CD4-positive, alpha-beta T cell (primary cell): Measurements from ENCODE around the gene PFKL. TPM values are rescaled to one million over a fixed set of nuclear protein-coding genes. Genes with fewer than 3 reads are reported as not detected.
"Not testable (repeated sequence)": the region's sequence is repeated elsewhere in the genome, so short reads cannot be mapped to it uniquely, and the experiment has no call there.

ENCODE experiments used
- ATAC-seq: fragments of 200-7000 bp; cut with Tn5 transposase; one replicate; pipeline ENCODE4 v1.10.0; 2022; ENCODE audit warnings: mild to moderate bottlenecking; ENCODE audit not compliant: poor library complexity
- CTCF ChIA-PET: fragments of 350-600 bp; sonication (Branson Sonifier 250); formaldehyde crosslinking; loops from one replicate; lab custom pipeline; 2021; ENCODE audit warnings: antibody characterized with exemption, inconsistent platforms; lab: Charles Lee
- POLR2A ChIA-PET: fragments of 350-600 bp; sonication (Branson Sonifier 250); formaldehyde crosslinking; loops from one replicate; lab custom pipeline; 2021; ENCODE audit warnings: antibody characterized with exemption, inconsistent platforms; lab: Charles Lee
- DNase-seq, 14 experiments: peaks; one replicate each; pipeline ENCODE4 v3.0.0-alpha.2; 2013 to 2020; ENCODE audit warnings: mixed read lengths in 2 of 14
- H3K27ac ChIP-seq, 2 donors: one replicate each; pipeline versions ENCODE4 v1.5.1 to v1.7.0; 2013; ENCODE audit warnings: low read length in 2 of 2, low read depth in 1 of 2, mild to moderate bottlenecking in 1 of 2
- H3K27me3 ChIP-seq, 2 experiments: 1 replicate in 1 of 2; 2 replicates in 1 of 2; pipeline versions ENCODE4 v1.6.1 to v1.7.0; 2013; ENCODE audit warnings: low read length in 2 of 2, control low read depth in 1 of 2, mild to moderate bottlenecking in 1 of 2, moderate library complexity in 1 of 2; ENCODE audit not compliant: insufficient read depth in 2 of 2, control insufficient read depth in 1 of 2
- H3K36me3 ChIP-seq: one replicate; pipeline ENCODE4 v1.6.1; 2013; ENCODE audit warnings: low read length, control low read depth; ENCODE audit not compliant: insufficient read depth
- H3K4me1 ChIP-seq: one replicate; pipeline ENCODE4 v1.6.1; 2013; ENCODE audit warnings: low read length, control low read depth; ENCODE audit not compliant: insufficient read depth
- H3K4me3 ChIP-seq: one replicate; pipeline ENCODE4 v1.5.1; 2013; ENCODE audit warnings: mild to moderate bottlenecking, low read length, moderate library complexity
- H3K9me3 ChIP-seq, 2 experiments: 1 replicate in 1 of 2; 2 replicates in 1 of 2; pipeline versions ENCODE4 v1.6.1 to v1.7.0; 2013; ENCODE audit warnings: low read length in 2 of 2, mild to moderate bottlenecking in 2 of 2, control low read depth in 1 of 2, moderate library complexity in 1 of 2; ENCODE audit not compliant: control insufficient read depth in 1 of 2, insufficient read depth in 1 of 2
- H3K27ac Mint-ChIP-seq: one replicate; pipeline ENCODE4 v1.8.0; 2020; ENCODE audit warnings: mixed read lengths
- H3K27me3 Mint-ChIP-seq: one replicate; pipeline ENCODE4 v1.8.0; 2021; ENCODE audit warnings: mixed read lengths
- H3K36me3 Mint-ChIP-seq: one replicate; pipeline ENCODE4 v1.8.0; 2021; ENCODE audit warnings: low read depth, mixed read lengths
- H3K4me1 Mint-ChIP-seq: one replicate; pipeline ENCODE4 v1.8.0; 2021; ENCODE audit warnings: low read depth, mixed read lengths
- H3K4me3 Mint-ChIP-seq: one replicate; pipeline ENCODE4 v1.8.0; 2020; ENCODE audit warnings: mild to moderate bottlenecking, mixed read lengths
- H3K9me3 Mint-ChIP-seq: one replicate; pipeline ENCODE4 v1.8.0; 2020; ENCODE audit warnings: mixed read lengths
- intact Hi-C, 2 experiments: fragments of 100-400 bp; cut with DNase I in 1 of 2; cut with micrococcal nuclease in 1 of 2; formaldehyde crosslinking; loops; one replicate each; pipeline versions ENCODE4 v1.15.1 to v1.9.0; 2023 to 2025; cut with DNase I, micrococcal nuclease
- total RNA-seq, 174 experiments: library from RNA in 2 of 174; stranded (reverse) in 2 of 174; gene quantifications; one replicate each; pipeline ENCODE4 v1.2.3 and lab custom pipeline; 2021 to 2026
- TF ChIP-seq, protein P1 (sequence below): fragments of 200-600 bp; IDR thresholded peaks from one replicate; pipeline ENCODE4 v1.8.0; 2022; ENCODE audit warnings: antibody characterized with exemption, mild to moderate bottlenecking

PFKL gene
- total RNA-seq, 2 experiments from 2014 or later = 115 to 117 TPM

- Histone ChIP-seq H3K27me3 (no peaks in the 10 kb centered on the region), H3K9me3 (no peaks in the 10 kb centered on the region), H3K4me1 (peaks cover 20% of the 10 kb centered on the region), H3K36me3 (peaks cover 11% of the 10 kb centered on the region), H3K27ac (peak within 1 kb of the TSS; percentile 93 to 96), H3K4me3 (peak within 1 kb of the TSS; percentile 90)
- H3K36me3 Mint-ChIP-seq = peaks cover 32% of the 10 kb centered on the region
- intact Hi-C loops = loop anchor here in 1 of 2 experiments (1.0 to 10.0 kb wide), 6 partner anchors 115 to 1464 kb away; partner anchors contain the start of genes PTTG1IP, SUMO3 and WDR4
- peak; percentile 88 for ATAC-seq
- H3K27me3 Mint-ChIP-seq = no peaks in the 10 kb centered on the region
- ChIA-PET CTCF (no interaction called here), POLR2A (interaction anchor here (0.8 to 2.9 kb wide), 13 partner anchors 9 to 535 kb away, joined by 3 to 13 read pairs (median 3); partner anchors contain the start of genes PFKL, PTTG1IP, TRAPPC10 and TRPM2)
- peak within 1 kb of the TSS; percentile 99 for H3K27ac Mint-ChIP-seq
- peaks cover 25% of the 10 kb centered on the region for H3K4me1 Mint-ChIP-seq
- peak; percentile 87 to 98 (median 94) for DNase-seq
- peak within 1 kb of the TSS; percentile 93 for H3K4me3 Mint-ChIP-seq
- TF ChIP-seq, protein P1, sequence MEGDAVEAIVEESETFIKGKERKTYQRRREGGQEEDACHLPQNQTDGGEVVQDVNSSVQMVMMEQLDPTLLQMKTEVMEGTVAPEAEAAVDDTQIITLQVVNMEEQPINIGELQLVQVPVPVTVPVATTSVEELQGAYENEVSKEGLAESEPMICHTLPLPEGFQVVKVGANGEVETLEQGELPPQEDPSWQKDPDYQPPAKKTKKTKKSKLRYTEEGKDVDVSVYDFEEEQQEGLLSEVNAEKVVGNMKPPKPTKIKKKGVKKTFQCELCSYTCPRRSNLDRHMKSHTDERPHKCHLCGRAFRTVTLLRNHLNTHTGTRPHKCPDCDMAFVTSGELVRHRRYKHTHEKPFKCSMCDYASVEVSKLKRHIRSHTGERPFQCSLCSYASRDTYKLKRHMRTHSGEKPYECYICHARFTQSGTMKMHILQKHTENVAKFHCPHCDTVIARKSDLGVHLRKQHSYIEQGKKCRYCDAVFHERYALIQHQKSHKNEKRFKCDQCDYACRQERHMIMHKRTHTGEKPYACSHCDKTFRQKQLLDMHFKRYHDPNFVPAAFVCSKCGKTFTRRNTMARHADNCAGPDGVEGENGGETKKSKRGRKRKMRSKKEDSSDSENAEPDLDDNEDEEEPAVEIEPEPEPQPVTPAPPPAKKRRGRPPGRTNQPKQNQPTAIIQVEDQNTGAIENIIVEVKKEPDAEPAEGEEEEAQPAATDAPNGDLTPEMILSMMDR = no peak
- no peaks in the 10 kb centered on the region for H3K9me3 Mint-ChIP-seq
Measured at GRCh38 chr21:44338971-44339910, 39.4 kb downstream of the PFKL start, which contains the start of gene CFAP410. TSS of gene CFAP410 (minus strand) at chr21:44339390. CDS start at chr21:44339194, 196 bp downstream.

- H3K27ac Mint-ChIP-seq, intact Hi-C loops, H3K4me3 ChIP-seq, H3K27me3 Mint-ChIP-seq, CTCF ChIA-PET, H3K36me3 ChIP-seq, ATAC-seq, H3K4me3 Mint-ChIP-seq, H3K9me3 ChIP-seq, H3K9me3 Mint-ChIP-seq, DNase-seq, H3K27ac ChIP-seq, H3K27me3 ChIP-seq: not testable (repeated sequence)
- H3K4me1 Mint-ChIP-seq = peaks cover 25% of the 10 kb centered on the region
- POLR2A ChIA-PET = interaction anchor here (1.2 to 1.5 kb wide), 2 partner anchors 12 to 13 kb away, joined by 4 read pairs; partner anchors contain the start of gene TRPM2
- peaks cover 18% of the 10 kb centered on the region for H3K4me1 ChIP-seq
- H3K36me3 Mint-ChIP-seq = peaks cover 27% of the 10 kb centered on the region
Measured at GRCh38 chr21:44341726-44342458, 42.0 kb downstream of the PFKL start.

- intact Hi-C loops, H3K4me3 Mint-ChIP-seq: not testable (repeated sequence)
Measured at GRCh38 chr21:44342981-44343380, 43.1 kb downstream of the PFKL start.

More at GRCh38 chr21:44342981-44343380, 43.1 kb downstream of the PFKL start:
- H3K27ac ChIP-seq, H3K27me3 Mint-ChIP-seq, H3K9me3 ChIP-seq, H3K4me3 ChIP-seq, H3K9me3 Mint-ChIP-seq, H3K27me3 ChIP-seq, ATAC-seq, POLR2A ChIA-PET, CTCF ChIA-PET, DNase-seq, H3K36me3 ChIP-seq: not testable (repeated sequence)
- H3K4me1 ChIP-seq = peaks cover 16% of the 10 kb centered on the region
- Mint-ChIP-seq H3K4me1 (peaks cover 15% of the 10 kb centered on the region), H3K36me3 (peaks cover 16% of the 10 kb centered on the region), H3K27ac (peak overlapping the region; percentile 51)
